Central memory CD8-positive, alpha-beta T cell (primary cell): Measurements from ENCODE around the gene CENPX.
"Not testable (repeated sequence)": the region's sequence is repeated elsewhere in the genome, so short reads cannot be mapped to it uniquely, and the experiment has no call there.

ENCODE experiments used
- ATAC-seq: fragments of 150-1000 bp; cut with Tn5 transposase; replicated peaks from 2 replicates; pipeline ENCODE4 v1.10.0; 2022; ENCODE audit warnings: mild to moderate bottlenecking, moderate FRiP score, moderate number of reproducible peaks; ENCODE audit not compliant: poor library complexity, severe bottlenecking; ENCODE audit errors: extremely low read depth
- DNase-seq, 2 donors: peaks; one replicate each; pipeline ENCODE4 v3.0.0; 2021; ENCODE audit warnings: low spot score in 2 of 2
- H3K27ac Mint-ChIP-seq: one replicate; pipeline ENCODE4 v1.8.0; 2022; ENCODE audit warnings: low read depth, mild to moderate bottlenecking, moderate library complexity, mixed read lengths
- H3K27me3 Mint-ChIP-seq: one replicate; pipeline ENCODE4 v1.8.0; 2022; ENCODE audit warnings: mixed read lengths
- H3K36me3 Mint-ChIP-seq: one replicate; pipeline ENCODE4 v1.8.0; 2022; ENCODE audit warnings: mild to moderate bottlenecking, moderate library complexity, mixed read lengths; ENCODE audit not compliant: insufficient read depth
- H3K4me1 Mint-ChIP-seq: one replicate; pipeline ENCODE4 v1.8.0; 2022; ENCODE audit warnings: mixed read lengths
- H3K4me3 Mint-ChIP-seq: one replicate; pipeline ENCODE4 v1.8.0; 2022; ENCODE audit warnings: mild to moderate bottlenecking, moderate library complexity, mixed read lengths
- H3K9me3 Mint-ChIP-seq: one replicate; pipeline ENCODE4 v1.8.0; 2022; ENCODE audit warnings: mixed read lengths

The CENPX gene

GRCh38 chr17:81986606-81987005 lies 36.1 kb downstream of the CENPX start:
- no peak for ATAC-seq
- H3K36me3 Mint-ChIP-seq = peaks cover 11% of the 10 kb centered on the region
- H3K9me3 Mint-ChIP-seq = no peaks in the 10 kb centered on the region
- DNase-seq = no peak
- peak overlapping the region; percentile 22 for H3K27ac Mint-ChIP-seq
- no peak overlapping the region for H3K4me3 Mint-ChIP-seq
- H3K4me1 Mint-ChIP-seq = peaks cover 25% of the 10 kb centered on the region
- H3K27me3 Mint-ChIP-seq = no peaks in the 10 kb centered on the region

- DNase-seq (no peak), ATAC-seq (no peak)
- Mint-ChIP-seq H3K27me3 (no peaks in the 10 kb centered on the region), H3K4me1 (peaks cover 27% of the 10 kb centered on the region), H3K4me3 (no peak overlapping the region), H3K27ac (no peak overlapping the region), H3K36me3 (peaks cover 8% of the 10 kb centered on the region), H3K9me3 (no peaks in the 10 kb centered on the region)
These were observed 37.8 kb downstream of the CENPX start for GRCh38 chr17:81984773-81985410.

DNA sequence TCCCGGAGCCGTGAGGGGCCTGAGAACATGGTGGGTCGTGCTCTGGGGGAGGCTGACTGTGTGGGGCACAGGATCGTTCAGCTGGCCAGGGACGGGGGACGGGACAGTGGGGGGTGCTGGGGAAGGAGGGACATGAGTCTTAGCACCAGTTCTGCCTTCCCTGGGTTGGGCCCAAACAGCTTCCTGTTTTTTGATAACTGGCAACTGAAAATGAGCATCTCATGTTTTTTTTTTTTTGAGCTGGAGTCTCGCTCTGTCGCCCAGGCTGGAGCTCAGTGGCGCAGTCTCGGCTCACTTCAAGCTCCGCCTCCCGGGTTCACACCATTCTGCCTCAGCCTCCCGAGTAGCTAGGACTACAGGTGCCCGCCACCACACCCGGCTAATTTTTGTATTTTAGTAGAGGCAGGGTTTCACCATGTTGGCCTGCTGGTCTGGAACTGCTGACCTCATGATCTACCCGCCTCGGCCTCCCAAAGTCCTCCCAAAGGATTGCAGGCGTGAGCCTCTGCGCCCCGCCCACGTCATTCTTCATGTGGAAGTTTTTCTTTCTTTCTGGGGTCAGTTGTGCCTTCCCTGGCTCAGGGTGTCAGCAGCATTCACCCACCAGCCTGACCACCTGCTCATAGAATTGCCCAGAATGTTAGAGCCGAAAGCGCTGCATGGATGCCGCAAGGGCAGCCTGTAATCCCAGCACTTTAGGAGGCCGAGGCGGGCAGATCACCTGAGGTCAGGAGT lies 38.9 kb downstream of the CENPX start:
- H3K27me3 Mint-ChIP-seq = no peaks in the 10 kb centered on the region
- no peaks in the 10 kb centered on the region for H3K9me3 Mint-ChIP-seq
- H3K4me3 Mint-ChIP-seq = no peak overlapping the region
- DNase-seq (no peak), ATAC-seq (no peak)
- H3K4me1 Mint-ChIP-seq = peaks cover 36% of the 10 kb centered on the region
- peaks cover 9% of the 10 kb centered on the region for H3K36me3 Mint-ChIP-seq
- H3K27ac Mint-ChIP-seq = no peak overlapping the region

GRCh38 chr17:81983011-81983638 lies 39.6 kb downstream of the CENPX start:
- DNase-seq (no peak), ATAC-seq (no peak)
- Mint-ChIP-seq H3K4me3 (no peak overlapping the region), H3K36me3 (peaks cover 10% of the 10 kb centered on the region), H3K27me3 (no peaks in the 10 kb centered on the region), H3K9me3 (no peaks in the 10 kb centered on the region), H3K4me1 (peaks cover 41% of the 10 kb centered on the region), H3K27ac (no peak overlapping the region)

DNA sequence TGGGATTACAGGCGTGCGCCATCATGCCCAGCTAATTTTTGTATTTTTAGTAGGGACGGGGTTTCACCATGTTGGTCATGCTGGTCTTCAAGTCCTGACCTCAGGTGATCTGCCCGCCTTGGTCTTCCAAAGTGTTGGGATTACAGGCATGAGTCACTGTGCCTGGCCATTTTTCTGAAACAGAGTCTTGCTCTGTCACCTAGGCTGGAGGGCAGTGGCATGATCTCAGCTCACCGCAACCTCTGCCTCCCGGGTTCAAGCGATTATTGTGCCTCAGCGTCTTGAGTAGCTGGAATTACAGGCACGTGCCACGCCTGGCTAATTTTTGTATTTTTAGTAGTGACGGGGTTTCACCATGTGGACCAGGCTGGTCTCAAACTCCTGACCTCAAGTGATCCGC lies 41.2 kb downstream of the CENPX start:
- H3K4me1 Mint-ChIP-seq = peaks cover 42% of the 10 kb centered on the region
- ATAC-seq, H3K4me3 Mint-ChIP-seq, H3K27me3 Mint-ChIP-seq, H3K27ac Mint-ChIP-seq, DNase-seq, H3K9me3 Mint-ChIP-seq: not testable (repeated sequence)
- peaks cover 12% of the 10 kb centered on the region for H3K36me3 Mint-ChIP-seq

- peaks cover 44% of the 10 kb centered on the region for H3K4me1 Mint-ChIP-seq
- peaks cover 12% of the 10 kb centered on the region for H3K36me3 Mint-ChIP-seq
- no peak overlapping the region for H3K4me3 Mint-ChIP-seq
- H3K27me3 Mint-ChIP-seq = no peaks in the 10 kb centered on the region
- no peak overlapping the region for H3K27ac Mint-ChIP-seq
- no peaks in the 10 kb centered on the region for H3K9me3 Mint-ChIP-seq
- no peak for DNase-seq
- ATAC-seq = no peak
These were observed 41.9 kb downstream of the CENPX start for GRCh38 chr17:81980707-81981343.

DNA sequence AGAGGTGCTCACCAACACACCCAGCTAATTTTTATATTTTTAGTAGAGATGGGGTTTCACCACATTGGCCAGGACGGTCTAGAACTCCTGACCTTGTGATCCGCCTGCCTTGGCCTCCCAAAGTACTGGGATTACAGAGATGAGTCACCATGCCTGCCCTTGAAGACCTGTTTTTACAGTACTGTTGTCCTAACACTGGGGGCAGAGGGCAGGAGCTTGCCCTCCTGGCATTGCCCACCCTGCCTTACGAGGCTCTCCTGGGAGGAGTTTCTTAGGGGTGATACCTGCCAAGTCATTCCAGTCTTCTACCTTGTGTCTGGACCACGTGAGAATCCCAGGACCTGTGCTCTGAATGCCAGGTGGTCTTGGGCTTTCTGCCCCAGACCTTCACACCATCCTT lies 42.6 kb downstream of the CENPX start:
- Mint-ChIP-seq H3K36me3 (peaks cover 12% of the 10 kb centered on the region), H3K4me1 (peaks cover 42% of the 10 kb centered on the region), H3K27me3 (no peaks in the 10 kb centered on the region), H3K9me3 (no peaks in the 10 kb centered on the region), H3K4me3 (no peak overlapping the region), H3K27ac (no peak overlapping the region)
- ATAC-seq (no peak), DNase-seq (no peak)

DNA sequence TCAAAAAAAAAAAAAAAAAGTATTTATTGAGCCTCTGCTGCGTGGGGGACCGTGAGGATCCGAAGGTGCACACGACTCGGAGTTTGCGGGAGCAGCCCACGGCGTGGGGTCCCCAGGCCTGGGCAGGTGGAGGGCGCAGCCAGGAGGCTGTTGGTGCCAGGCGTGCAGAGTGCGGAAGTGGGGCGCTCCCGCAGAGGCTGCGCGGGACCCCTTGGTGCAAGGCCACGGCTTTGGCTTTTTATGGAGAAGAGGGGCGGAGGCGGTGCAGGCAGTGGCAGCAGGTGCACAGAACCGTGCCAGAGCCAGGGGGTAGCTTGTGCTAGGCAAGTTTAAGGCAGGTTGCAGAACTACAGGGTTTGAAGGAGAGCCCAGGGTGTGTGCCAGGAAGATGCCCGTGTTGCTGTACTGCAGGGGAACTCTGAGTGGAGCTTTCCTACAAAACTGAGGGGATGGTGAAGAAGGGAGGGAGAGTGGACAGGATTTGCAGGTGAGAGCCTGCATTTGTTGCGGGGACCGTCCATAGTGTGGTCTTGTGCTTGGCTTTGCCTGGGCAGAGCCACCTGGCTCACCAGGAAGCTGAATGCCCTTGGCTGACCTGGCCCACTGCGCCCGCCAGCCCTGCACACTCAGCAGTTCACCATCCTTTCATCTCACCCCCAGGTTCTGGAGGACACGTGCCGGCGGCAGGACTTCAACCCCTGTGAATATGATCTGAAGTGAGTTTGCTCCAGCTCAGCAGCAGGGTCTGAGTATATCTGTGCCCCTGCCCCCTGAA lies 44.0 kb downstream of the CENPX start:
- Mint-ChIP-seq H3K27me3 (no peaks in the 10 kb centered on the region), H3K36me3 (peaks cover 10% of the 10 kb centered on the region), H3K4me3 (peak overlapping the region; percentile 97), H3K9me3 (no peaks in the 10 kb centered on the region), H3K4me1 (peaks cover 38% of the 10 kb centered on the region), H3K27ac (no peak overlapping the region)
- no peak for DNase-seq
- no peak for ATAC-seq

DNA sequence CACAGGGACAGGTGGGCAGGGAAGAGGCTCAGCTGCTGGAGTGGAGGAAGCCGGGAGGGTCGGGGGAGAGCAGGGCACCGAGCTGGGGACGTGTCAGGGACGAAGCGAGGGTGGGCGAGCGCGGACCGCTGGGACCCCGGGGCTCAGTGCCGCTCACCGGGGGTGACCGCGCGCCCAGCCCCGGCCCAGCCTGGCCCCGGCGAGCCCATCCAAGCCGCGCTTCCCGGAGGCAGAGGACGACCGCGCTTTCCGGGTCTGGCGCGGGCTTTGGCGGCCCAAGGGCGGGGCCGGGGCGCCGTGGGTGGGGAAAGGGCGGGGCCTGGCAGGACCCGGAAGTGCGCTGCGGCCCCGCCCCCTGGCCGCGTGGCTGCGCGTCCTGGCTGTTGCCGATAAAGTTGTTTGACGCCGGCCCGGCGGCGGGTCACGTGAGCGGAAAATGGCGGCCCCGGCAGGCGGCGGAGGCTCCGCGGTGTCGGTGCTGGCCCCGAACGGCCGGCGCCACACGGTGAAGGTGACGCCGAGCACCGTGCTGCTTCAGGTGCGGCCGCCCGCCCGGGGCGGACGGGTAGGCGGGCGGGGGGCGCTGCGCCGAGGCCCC lies 45.4 kb downstream of the CENPX start, which contains the start of gene ASPSCR1:
Gene ASPSCR1, plus strand, starts transcription at position 419 of the 598 bp plus-strand sequence. Its CDS starts 18 bp downstream, at position 437.
- peak within 1 kb of the TSS; percentile 97 for H3K4me3 Mint-ChIP-seq
- peak; percentile 78 for DNase-seq
- H3K27me3 Mint-ChIP-seq = no peaks in the 10 kb centered on the region
- ATAC-seq = peak; percentile 89
- H3K27ac Mint-ChIP-seq = peak within 1 kb of the TSS; percentile 91
- H3K36me3 Mint-ChIP-seq = peaks cover 6% of the 10 kb centered on the region
- H3K9me3 Mint-ChIP-seq = no peaks in the 10 kb centered on the region
- H3K4me1 Mint-ChIP-seq = peaks cover 32% of the 10 kb centered on the region

DNA sequence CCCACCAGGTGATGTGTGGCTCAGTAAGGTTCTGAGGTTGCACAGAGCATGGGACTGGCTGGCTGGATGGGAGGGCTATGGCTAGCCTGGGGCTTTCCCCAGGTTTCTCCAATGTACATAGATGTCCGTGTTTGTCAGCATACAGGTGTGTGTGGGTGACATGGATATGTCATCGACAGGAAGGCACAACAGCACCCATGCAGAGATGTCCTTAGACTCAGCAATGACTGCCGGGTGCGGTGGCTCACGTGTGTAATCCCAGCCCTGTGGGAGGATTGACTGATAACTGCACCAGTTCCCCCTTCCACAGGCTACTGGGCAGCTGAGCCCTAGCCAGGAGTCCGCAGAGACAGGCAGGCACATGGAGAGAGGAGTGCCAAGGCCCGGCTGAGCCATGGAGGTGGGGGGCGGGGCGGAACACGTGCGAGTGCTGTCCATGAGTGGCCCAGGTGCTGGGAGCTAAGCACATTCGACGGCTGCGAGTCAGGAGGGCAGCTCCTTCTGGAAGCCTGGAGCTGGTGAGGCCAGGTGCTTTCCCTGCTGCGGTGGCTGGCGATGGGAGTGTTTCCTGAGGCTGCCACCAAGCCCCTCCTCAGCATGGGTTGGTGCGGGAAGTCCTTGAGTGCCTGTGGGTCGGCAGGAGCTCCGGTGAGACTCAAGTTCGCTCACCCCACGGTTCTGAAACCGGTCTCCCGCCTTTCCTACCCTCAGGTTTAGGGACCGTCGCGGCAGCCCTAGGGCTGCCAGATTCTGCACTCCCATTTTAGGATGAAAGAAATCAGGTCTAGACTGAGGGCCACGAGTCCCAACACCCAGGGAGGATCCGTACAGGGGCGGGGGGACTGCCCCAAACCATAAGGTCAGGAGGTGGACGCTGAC lies 46.1 kb downstream of the CENPX start:
- H3K4me3 Mint-ChIP-seq = peak overlapping the region; percentile 97
- H3K27ac Mint-ChIP-seq = peak overlapping the region; percentile 91
- H3K4me1 Mint-ChIP-seq = peaks cover 31% of the 10 kb centered on the region
- H3K9me3 Mint-ChIP-seq = no peaks in the 10 kb centered on the region
- H3K36me3 Mint-ChIP-seq = peaks cover 6% of the 10 kb centered on the region
- DNase-seq (no peak), ATAC-seq (peak; percentile 10)
- H3K27me3 Mint-ChIP-seq = no peaks in the 10 kb centered on the region

DNA sequence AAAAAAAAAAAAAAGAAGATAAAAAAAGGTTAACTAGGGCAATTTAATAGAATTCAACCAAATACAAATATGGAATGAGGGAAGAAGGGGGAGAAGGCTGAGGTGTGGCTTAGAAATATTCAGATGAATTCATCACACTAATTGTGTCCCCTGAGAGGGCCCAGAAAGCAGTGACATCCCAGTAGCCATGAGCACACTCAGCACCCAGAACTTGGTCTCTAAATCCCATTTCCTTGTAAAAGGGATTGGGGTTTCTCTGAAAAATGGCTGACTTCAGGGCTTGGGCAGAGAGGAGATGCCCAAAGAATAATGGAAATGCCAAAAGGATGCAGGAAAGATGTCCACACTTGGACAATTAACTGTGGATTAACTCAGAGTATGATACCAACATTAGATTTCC lies 49.2 kb downstream of the CENPX start:
- Mint-ChIP-seq H3K9me3 (no peaks in the 10 kb centered on the region), H3K27me3 (no peaks in the 10 kb centered on the region), H3K4me3 (no peak overlapping the region)

More for the DNA sequence above, 49.2 kb downstream of the CENPX start:
- ATAC-seq (no peak), DNase-seq (no peak)
- H3K4me1 Mint-ChIP-seq = peaks cover 11% of the 10 kb centered on the region
- H3K36me3 Mint-ChIP-seq = peaks cover 2% of the 10 kb centered on the region
- no peak overlapping the region for H3K27ac Mint-ChIP-seq
